ENCODE measurements around the gene HAS3.
"Not testable (repeated sequence)": the region's sequence is repeated elsewhere in the genome, so short reads cannot be mapped to it uniquely, and the experiment has no call there.

Gene HAS3

DNA sequence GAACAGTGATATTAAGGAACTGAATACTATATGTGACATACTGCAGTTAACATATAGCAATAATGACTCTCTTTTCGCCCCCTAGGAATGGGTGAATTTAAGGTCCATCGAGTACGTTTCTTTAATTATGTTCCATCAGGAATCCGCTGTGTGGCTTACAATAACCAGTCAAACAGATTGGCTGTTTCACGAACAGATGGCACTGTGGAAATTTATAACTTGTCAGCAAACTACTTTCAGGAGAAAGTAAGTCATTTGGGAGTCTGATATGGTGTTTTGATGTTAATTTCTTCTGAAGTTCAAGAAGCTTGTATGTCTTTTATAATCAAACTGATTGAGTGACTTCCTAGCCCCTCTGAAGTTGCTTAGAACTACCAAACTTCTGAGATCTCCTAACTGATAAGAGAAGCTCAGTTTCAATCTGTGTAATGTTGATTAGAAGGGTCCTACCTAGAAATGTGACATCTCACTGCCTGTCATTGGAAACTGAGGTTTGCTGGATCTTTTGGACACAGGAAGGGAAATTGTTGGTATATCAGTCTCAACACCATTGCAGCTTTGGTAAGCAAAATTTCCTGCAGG is 28.0 kb downstream of the HAS3 start:
- Histone ChIP-seq H2AFZ (ENCODE audit: low read depth, low read length, severe bottlenecking) (no peak overlapping the region), H3K4me2 (ENCODE audit: low read depth, low read length, poor library complexity, severe bottlenecking) (peak overlapping the region; percentile 71), H3K27me3 (ENCODE audit: low read length) (no peaks in the 10 kb centered on the region), H4K20me1 (ENCODE audit: low read depth, low read length) (peaks cover 11% of the 10 kb centered on the region; the same call in 1 of the 2 replicates), H3K36me3 (ENCODE audit: low read length) (peaks cover 17% of the 10 kb centered on the region; the same call in 1 of the 2 replicates), H3K79me2 (ENCODE audit: insufficient read depth, low read length) (peaks cover 90% of the 10 kb centered on the region), H3K9ac (ENCODE audit: low read length) (peak overlapping the region; percentile 99), H3K4me3 (ENCODE audit: insufficient read depth, low read length, poor library complexity, severe bottlenecking) (peak overlapping the region; percentile 87), H3K9me2 (replicated peaks; ENCODE audit: insufficient read depth, low read length) (no peaks in the 10 kb centered on the region), H3K27ac (ENCODE audit: low read depth, low read length) (peak overlapping the region; percentile 84; the same call in 1 of the 2 replicates), H3F3A (ENCODE audit: insufficient read depth) (peaks cover 22% of the 10 kb centered on the region), H3K9me3 (ENCODE audit: insufficient read depth, low read length) (no peaks in the 10 kb centered on the region)
- TF ChIP-seq, protein P1, sequence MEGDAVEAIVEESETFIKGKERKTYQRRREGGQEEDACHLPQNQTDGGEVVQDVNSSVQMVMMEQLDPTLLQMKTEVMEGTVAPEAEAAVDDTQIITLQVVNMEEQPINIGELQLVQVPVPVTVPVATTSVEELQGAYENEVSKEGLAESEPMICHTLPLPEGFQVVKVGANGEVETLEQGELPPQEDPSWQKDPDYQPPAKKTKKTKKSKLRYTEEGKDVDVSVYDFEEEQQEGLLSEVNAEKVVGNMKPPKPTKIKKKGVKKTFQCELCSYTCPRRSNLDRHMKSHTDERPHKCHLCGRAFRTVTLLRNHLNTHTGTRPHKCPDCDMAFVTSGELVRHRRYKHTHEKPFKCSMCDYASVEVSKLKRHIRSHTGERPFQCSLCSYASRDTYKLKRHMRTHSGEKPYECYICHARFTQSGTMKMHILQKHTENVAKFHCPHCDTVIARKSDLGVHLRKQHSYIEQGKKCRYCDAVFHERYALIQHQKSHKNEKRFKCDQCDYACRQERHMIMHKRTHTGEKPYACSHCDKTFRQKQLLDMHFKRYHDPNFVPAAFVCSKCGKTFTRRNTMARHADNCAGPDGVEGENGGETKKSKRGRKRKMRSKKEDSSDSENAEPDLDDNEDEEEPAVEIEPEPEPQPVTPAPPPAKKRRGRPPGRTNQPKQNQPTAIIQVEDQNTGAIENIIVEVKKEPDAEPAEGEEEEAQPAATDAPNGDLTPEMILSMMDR (IDR thresholded peaks at IDR 0.05; ENCODE audit: insufficient read depth, low read length, poor library complexity, severe bottlenecking), result no peak
- TF ChIP-seq EZH2phosphoT487 (conservative IDR thresholded peaks at IDR 0.05; ENCODE audit: low read length), result no peak

DNA sequence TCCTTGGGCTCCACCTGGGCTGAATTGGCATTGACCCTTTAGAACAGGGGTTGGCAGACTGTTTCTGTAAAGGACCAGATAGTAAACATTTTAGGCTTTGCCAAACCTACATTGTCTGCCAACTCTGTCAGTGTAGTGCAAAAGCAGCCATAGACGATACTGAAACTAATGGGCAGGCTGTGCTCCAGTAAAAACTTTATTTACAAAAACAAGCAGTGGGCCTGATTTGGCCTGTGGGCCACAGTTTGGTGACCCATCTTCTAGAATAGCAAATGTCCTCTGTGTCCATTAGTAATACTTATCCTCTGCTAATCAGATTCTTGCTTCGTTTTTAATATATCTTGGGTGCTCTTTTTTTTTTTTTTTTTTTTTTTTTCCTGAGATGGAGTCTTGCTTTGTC is 33.2 kb downstream of the HAS3 start:
- no peak overlapping the region for H3K9ac ChIP-seq (ENCODE audit: low read length)
- H3K27ac ChIP-seq (ENCODE audit: low read depth, low read length), result no peak overlapping the region
- H3K9me2 ChIP-seq (replicated peaks; ENCODE audit: insufficient read depth, low read length), result no peaks in the 10 kb centered on the region
- H3F3A ChIP-seq (ENCODE audit: insufficient read depth), result no peaks in the 10 kb centered on the region
- no peak for TF ChIP-seq EZH2phosphoT487 (conservative IDR thresholded peaks at IDR 0.05; ENCODE audit: low read length)
- TF ChIP-seq, protein P1 (IDR thresholded peaks at IDR 0.05; ENCODE audit: insufficient read depth, low read length, poor library complexity, severe bottlenecking), result no peak
- no peak overlapping the region for H2AFZ ChIP-seq (ENCODE audit: low read depth, low read length, severe bottlenecking)
- H3K36me3 ChIP-seq (ENCODE audit: low read length), result peaks cover 39% of the 10 kb centered on the region; the same call in 1 of the 2 replicates
- peaks cover 65% of the 10 kb centered on the region for H3K79me2 ChIP-seq (ENCODE audit: insufficient read depth, low read length)
- no peak overlapping the region for H3K4me2 ChIP-seq (ENCODE audit: low read depth, low read length, poor library complexity, severe bottlenecking)
- no peaks in the 10 kb centered on the region for H3K9me3 ChIP-seq (ENCODE audit: insufficient read depth, low read length)
- H4K20me1 ChIP-seq (ENCODE audit: low read depth, low read length), result peaks cover 4% of the 10 kb centered on the region; the same call in 1 of the 2 replicates
- H3K4me3 ChIP-seq (ENCODE audit: insufficient read depth, low read length, poor library complexity, severe bottlenecking), result no peak overlapping the region
- no peaks in the 10 kb centered on the region for H3K27me3 ChIP-seq (ENCODE audit: low read length)

DNA sequence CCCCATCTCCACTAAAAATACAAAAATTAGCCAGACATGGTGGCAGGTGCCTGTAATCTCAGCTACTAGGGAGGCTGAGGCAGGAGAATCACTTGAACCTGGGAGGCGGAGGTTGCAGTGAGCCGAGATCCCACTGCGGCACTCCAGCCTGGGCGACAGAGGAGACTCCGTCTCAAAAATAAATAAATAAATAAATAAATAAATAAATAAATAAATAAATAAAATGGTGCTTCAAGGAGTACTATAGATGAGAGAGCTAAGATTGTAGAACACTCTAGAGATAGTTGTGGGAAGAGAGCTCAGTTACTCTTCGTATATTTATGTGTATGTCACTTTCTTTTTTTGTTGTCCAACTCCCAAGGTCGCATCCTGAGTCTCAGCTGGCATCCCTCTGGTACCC is 34.0 kb downstream of the HAS3 start:
- H3F3A ChIP-seq (ENCODE audit: insufficient read depth); H3K27me3 ChIP-seq (ENCODE audit: low read length); H3K27ac ChIP-seq (ENCODE audit: low read depth, low read length); H3K9ac ChIP-seq (ENCODE audit: low read length); H3K9me2 ChIP-seq (replicated peaks; ENCODE audit: insufficient read depth, low read length); H3K4me3 ChIP-seq (ENCODE audit: insufficient read depth, low read length, poor library complexity, severe bottlenecking); H3K4me2 ChIP-seq (ENCODE audit: low read depth, low read length, poor library complexity, severe bottlenecking); H4K20me1 ChIP-seq (ENCODE audit: low read depth, low read length); H3K9me3 ChIP-seq (ENCODE audit: insufficient read depth, low read length); H2AFZ ChIP-seq (ENCODE audit: low read depth, low read length, severe bottlenecking): not testable (repeated sequence)
- Histone ChIP-seq H3K36me3 (ENCODE audit: low read length) (peaks cover 43% of the 10 kb centered on the region; the same call in 1 of the 2 replicates), H3K79me2 (ENCODE audit: insufficient read depth, low read length) (peaks cover 60% of the 10 kb centered on the region)

DNA sequence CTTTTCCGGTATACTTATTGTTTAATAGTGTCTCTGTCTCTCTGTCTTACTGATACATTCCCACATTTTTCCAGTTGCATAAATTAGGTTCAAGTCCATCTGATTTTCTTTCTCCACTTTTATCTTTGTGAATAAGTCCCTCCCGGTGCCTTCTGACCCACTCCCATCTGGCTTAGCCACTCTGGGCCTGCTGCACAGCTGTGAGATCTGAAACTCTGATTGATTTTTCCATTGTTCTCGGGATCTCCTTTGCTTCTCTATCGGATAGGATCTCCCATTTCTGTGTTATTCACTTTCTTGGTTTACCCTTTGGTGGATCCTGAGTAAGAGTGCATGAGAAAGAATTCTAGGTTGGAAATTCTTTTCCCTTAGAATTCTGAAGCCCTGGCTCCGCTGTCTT is 35.6 kb downstream of the HAS3 start:
- Histone ChIP-seq H3K27ac (ENCODE audit: low read depth, low read length) (no peak overlapping the region), H2AFZ (ENCODE audit: low read depth, low read length, severe bottlenecking) (no peak overlapping the region), H3K9me3 (ENCODE audit: insufficient read depth, low read length) (no peaks in the 10 kb centered on the region), H3K36me3 (ENCODE audit: low read length) (peaks cover 51% of the 10 kb centered on the region; the same call in 1 of the 2 replicates), H3K9ac (ENCODE audit: low read length) (no peak overlapping the region), H3K27me3 (ENCODE audit: low read length) (no peaks in the 10 kb centered on the region), H3K9me2 (replicated peaks; ENCODE audit: insufficient read depth, low read length) (no peaks in the 10 kb centered on the region), H3F3A (ENCODE audit: insufficient read depth) (no peaks in the 10 kb centered on the region), H3K4me3 (ENCODE audit: insufficient read depth, low read length, poor library complexity, severe bottlenecking) (no peak overlapping the region), H4K20me1 (ENCODE audit: low read depth, low read length) (peaks cover 4% of the 10 kb centered on the region; the same call in 1 of the 2 replicates), H3K4me2 (ENCODE audit: low read depth, low read length, poor library complexity, severe bottlenecking) (no peak overlapping the region), H3K79me2 (ENCODE audit: insufficient read depth, low read length) (peaks cover 49% of the 10 kb centered on the region)
- TF ChIP-seq, protein P1 (IDR thresholded peaks at IDR 0.05; ENCODE audit: insufficient read depth, low read length, poor library complexity, severe bottlenecking), result no peak
- TF ChIP-seq EZH2phosphoT487 (conservative IDR thresholded peaks at IDR 0.05; ENCODE audit: low read length), result no peak

Data from SU-DHL-6 (cell line).